ENCODE measurements around the gene MROH7. TPM values are rescaled to one million over a fixed set of nuclear protein-coding genes. Genes with fewer than 3 reads are reported as not detected.

MROH7 gene
- total RNA-seq, 6 experiments from 2014 or later = 0.09 TPM; not detected in 5

- no peak for DNase-seq
- TF ChIP-seq, protein P1, sequence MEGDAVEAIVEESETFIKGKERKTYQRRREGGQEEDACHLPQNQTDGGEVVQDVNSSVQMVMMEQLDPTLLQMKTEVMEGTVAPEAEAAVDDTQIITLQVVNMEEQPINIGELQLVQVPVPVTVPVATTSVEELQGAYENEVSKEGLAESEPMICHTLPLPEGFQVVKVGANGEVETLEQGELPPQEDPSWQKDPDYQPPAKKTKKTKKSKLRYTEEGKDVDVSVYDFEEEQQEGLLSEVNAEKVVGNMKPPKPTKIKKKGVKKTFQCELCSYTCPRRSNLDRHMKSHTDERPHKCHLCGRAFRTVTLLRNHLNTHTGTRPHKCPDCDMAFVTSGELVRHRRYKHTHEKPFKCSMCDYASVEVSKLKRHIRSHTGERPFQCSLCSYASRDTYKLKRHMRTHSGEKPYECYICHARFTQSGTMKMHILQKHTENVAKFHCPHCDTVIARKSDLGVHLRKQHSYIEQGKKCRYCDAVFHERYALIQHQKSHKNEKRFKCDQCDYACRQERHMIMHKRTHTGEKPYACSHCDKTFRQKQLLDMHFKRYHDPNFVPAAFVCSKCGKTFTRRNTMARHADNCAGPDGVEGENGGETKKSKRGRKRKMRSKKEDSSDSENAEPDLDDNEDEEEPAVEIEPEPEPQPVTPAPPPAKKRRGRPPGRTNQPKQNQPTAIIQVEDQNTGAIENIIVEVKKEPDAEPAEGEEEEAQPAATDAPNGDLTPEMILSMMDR (IDR thresholded peaks at IDR 0.05) = no peak
- Mint-ChIP-seq H3K4me3 (no peak overlapping the region), H3K27me3 (ENCODE audit: insufficient read depth) (peaks cover 18% of the 10 kb centered on the region), H3K36me3 (ENCODE audit: low read depth) (0 out of 2 replicates have a peak, but pooled peaks cover 7% of the 10 kb centered on the region), H3K4me1 (ENCODE audit: low read depth) (no peaks in the 10 kb centered on the region), H3K27ac (no peak overlapping the region), H3K9me3 (peaks cover 9% of the 10 kb centered on the region; the same call in 1 of the 2 replicates)
These were observed 22.8 kb downstream of the MROH7 start for GRCh38 chr1:54664364-54664763.

GRCh38 chr1:54665852-54666251, 24.3 kb downstream of the MROH7 start:
- Mint-ChIP-seq H3K4me3 (no peak overlapping the region), H3K27me3 (ENCODE audit: insufficient read depth) (peaks cover 19% of the 10 kb centered on the region), H3K9me3 (peaks cover 9% of the 10 kb centered on the region; the same call in 1 of the 2 replicates), H3K27ac (no peak overlapping the region), H3K36me3 (ENCODE audit: low read depth) (0 out of 2 replicates have a peak, but pooled peaks cover 7% of the 10 kb centered on the region), H3K4me1 (ENCODE audit: low read depth) (no peaks in the 10 kb centered on the region)
- DNase-seq = no peak
- TF ChIP-seq, protein P1 (IDR thresholded peaks at IDR 0.05) = no peak

DNA sequence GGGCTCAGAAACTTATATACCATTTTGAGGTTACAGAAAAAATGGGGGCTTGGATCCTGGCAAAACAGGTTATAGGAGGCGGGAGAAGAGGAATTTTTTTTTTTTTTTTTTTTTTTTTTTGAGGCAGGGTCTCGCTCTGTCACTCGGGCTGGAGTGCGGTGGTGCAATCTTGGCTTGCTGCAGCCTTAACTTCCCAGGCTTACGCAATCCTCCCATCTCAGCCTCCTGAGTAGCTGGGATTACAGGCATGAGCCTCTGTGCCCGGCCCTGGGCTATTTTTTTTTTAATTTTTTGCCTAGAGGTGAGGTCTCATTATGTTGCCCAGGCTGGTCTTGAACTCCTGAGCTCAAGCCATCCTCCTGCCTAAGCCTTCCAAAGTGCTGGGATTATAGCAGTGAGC, 24.7 kb downstream of the MROH7 start:
- H3K27me3 Mint-ChIP-seq (ENCODE audit: insufficient read depth) = peaks cover 22% of the 10 kb centered on the region
- TF ChIP-seq, protein P1 (IDR thresholded peaks at IDR 0.05) = no peak

DNA sequence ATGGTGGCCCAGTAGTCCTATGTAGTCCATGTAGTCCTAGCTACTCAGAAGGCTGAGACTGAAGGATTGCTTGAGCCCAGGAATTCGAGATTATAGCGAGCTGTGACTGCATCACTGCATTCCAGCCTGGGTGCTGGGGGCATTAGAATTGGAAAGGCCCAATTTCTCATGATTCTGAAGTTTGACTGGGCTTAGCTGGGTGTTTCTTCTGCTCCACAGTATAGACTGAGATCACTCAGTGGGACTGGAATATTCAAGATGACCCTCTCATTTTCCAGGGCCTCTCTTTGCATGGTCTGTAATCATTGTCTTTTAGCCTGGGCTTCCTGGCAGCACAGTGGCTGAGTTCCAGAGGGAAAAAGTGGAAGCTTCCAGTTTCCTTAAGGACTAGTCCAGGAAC, 26.2 kb downstream of the MROH7 start:
- TF ChIP-seq, protein P1 (IDR thresholded peaks at IDR 0.05) = no peak
- Mint-ChIP-seq H3K27me3 (ENCODE audit: insufficient read depth) (peaks cover 27% of the 10 kb centered on the region), H3K27ac (no peak overlapping the region), H3K4me3 (no peak overlapping the region), H3K9me3 (peaks cover 9% of the 10 kb centered on the region; the same call in 1 of the 2 replicates), H3K4me1 (ENCODE audit: low read depth) (no peaks in the 10 kb centered on the region), H3K36me3 (ENCODE audit: low read depth) (0 out of 2 replicates have a peak, but pooled peaks cover 7% of the 10 kb centered on the region)
- DNase-seq = no peak

More for the DNA sequence above, 24.7 kb downstream of the MROH7 start:
- Mint-ChIP-seq H3K27ac (no peak overlapping the region), H3K9me3 (peaks cover 9% of the 10 kb centered on the region; the same call in 1 of the 2 replicates), H3K4me1 (ENCODE audit: low read depth) (no peaks in the 10 kb centered on the region), H3K4me3 (no peak overlapping the region), H3K36me3 (ENCODE audit: low read depth) (0 out of 2 replicates have a peak, but pooled peaks cover 7% of the 10 kb centered on the region)
- no peak for DNase-seq

- H3K27me3 Mint-ChIP-seq (ENCODE audit: insufficient read depth) = peaks cover 23% of the 10 kb centered on the region
- H3K4me3 Mint-ChIP-seq = no peak overlapping the region
- TF ChIP-seq, protein P1 (IDR thresholded peaks at IDR 0.05) = no peak
These were observed 27.0 kb downstream of the MROH7 start for GRCh38 chr1:54668567-54668966.

More at GRCh38 chr1:54668567-54668966, 27.0 kb downstream of the MROH7 start:
- Mint-ChIP-seq H3K27ac (no peak overlapping the region), H3K4me1 (ENCODE audit: low read depth) (no peaks in the 10 kb centered on the region), H3K36me3 (ENCODE audit: low read depth) (0 out of 2 replicates have a peak, but pooled peaks cover 7% of the 10 kb centered on the region), H3K9me3 (peaks cover 9% of the 10 kb centered on the region; the same call in 1 of the 2 replicates)
- no peak for DNase-seq
